GM23338 (cell line): ENCODE measurements around the gene MLNR. TPM values are rescaled to one million over a fixed set of nuclear protein-coding genes. Genes with fewer than 3 reads are reported as not detected.

Experiments used
- ATAC-seq: fragments of 200-7000 bp; cut with Tn5 transposase; 3 replicates; pipeline ENCODE4 v1.9.1; 2020
- DNase-seq: peaks from one replicate; pipeline ENCODE4 v3.0.0-alpha.2; 2015; ENCODE audit warnings: low spot score
- H2AFZ ChIP-seq: fragments of 200-600 bp; sonication (generic); 2 replicates; pipeline ENCODE4 v1.8.0; 2016; ENCODE audit warnings: antibody characterized with exemption, mild to moderate bottlenecking, moderate library complexity
- H3F3A ChIP-seq: fragments of 200-600 bp; sonication (generic); replicated peaks from 2 replicates; pipeline ENCODE4 v1.8.0; 2017; ENCODE audit warnings: antibody characterized with exemption, mixed run types, low read depth
- H3K27ac ChIP-seq: fragments of 200-600 bp; sonication (generic); 2 replicates; pipeline ENCODE4 v1.6.1; 2016; ENCODE audit warnings: low read depth
- H3K27me3 ChIP-seq: fragments of 200-600 bp; sonication (generic); 2 replicates; pipeline ENCODE4 v1.8.0; 2016; ENCODE audit warnings: mild to moderate bottlenecking, mixed run types, moderate library complexity; ENCODE audit not compliant: insufficient read depth
- H3K36me3 ChIP-seq: fragments of 200-600 bp; sonication (generic); 2 replicates; pipeline ENCODE4 v1.8.0; 2016; ENCODE audit warnings: mild to moderate bottlenecking; ENCODE audit not compliant: insufficient read depth
- H3K4me1 ChIP-seq: fragments of 200-600 bp; sonication (generic); 2 replicates; pipeline ENCODE4 v1.8.0; 2016; ENCODE audit warnings: mild to moderate bottlenecking, moderate library complexity; ENCODE audit not compliant: insufficient read depth
- H3K4me2 ChIP-seq: fragments of 200-600 bp; sonication (generic); 2 replicates; pipeline ENCODE4 v1.7.1; 2017; ENCODE audit warnings: mixed run types
- H3K4me3 ChIP-seq: fragments of 200-600 bp; sonication (generic); 2 replicates; pipeline ENCODE4 v1.6.1; 2016; ENCODE audit warnings: mixed run types
- H3K79me2 ChIP-seq: fragments of 200-600 bp; sonication (generic); replicated peaks from 2 replicates; pipeline ENCODE4 v1.8.0; 2017; ENCODE audit warnings: mild to moderate bottlenecking; ENCODE audit not compliant: insufficient read depth
- H3K9me2 ChIP-seq: fragments of 200-600 bp; sonication (generic); 2 replicates; pipeline ENCODE4 v1.8.0; 2017; ENCODE audit not compliant: insufficient read depth
- H4K20me1 ChIP-seq: fragments of 200-600 bp; sonication (generic); replicated peaks from 2 replicates; pipeline ENCODE4 v1.8.0; 2017; ENCODE audit warnings: mild to moderate bottlenecking; ENCODE audit not compliant: insufficient read depth
- H3K27ac Mint-ChIP-seq: 2 replicates; pipeline ENCODE4 v1.8.0; 2020; ENCODE audit warnings: inconsistent platforms, mild to moderate bottlenecking, moderate library complexity, mixed read lengths
- H3K27me3 Mint-ChIP-seq: 3 replicates; pipeline ENCODE4 v1.8.0; 2022; ENCODE audit warnings: low read depth, mild to moderate bottlenecking, moderate library complexity, mixed read lengths, inconsistent platforms; ENCODE audit not compliant: insufficient read depth, poor library complexity
- H3K36me3 Mint-ChIP-seq: 3 replicates; pipeline ENCODE4 v1.8.0; 2021; ENCODE audit warnings: low read depth, mild to moderate bottlenecking, inconsistent platforms, moderate library complexity, mixed read lengths
- H3K4me1 Mint-ChIP-seq: 3 replicates; pipeline ENCODE4 v1.8.0; 2020; ENCODE audit warnings: mild to moderate bottlenecking, inconsistent platforms, mixed read lengths
- H3K4me3 Mint-ChIP-seq: 3 replicates; pipeline ENCODE4 v1.8.0; 2021; ENCODE audit warnings: moderate library complexity, mild to moderate bottlenecking, inconsistent platforms, mixed read lengths
- H3K9me3 Mint-ChIP-seq: 3 replicates; pipeline ENCODE4 v1.8.0; 2020; ENCODE audit warnings: moderate library complexity, mild to moderate bottlenecking, inconsistent platforms, mixed read lengths
- CREB1 ChIP-seq: fragments of 250-450 bp; sonication (Bioruptor Pico); IDR thresholded peaks from 2 replicates; pipeline ENCODE4 v1.5.0; 2020; ENCODE audit warnings: low read depth, mild to moderate bottlenecking, moderate library complexity
- CTCF ChIP-seq, 2 experiments: fragments of 200-600 bp in 1 of 2; sonication (generic) in 1 of 2; conservative IDR thresholded peaks; 2 replicates each; pipeline versions ENCODE4 v1.5.1 to v1.6.1; 2016 to 2017; ENCODE audit warnings: antibody characterized with exemption in 2 of 2, low read depth in 2 of 2, mild to moderate bottlenecking in 2 of 2, moderate library complexity in 1 of 2
- ETS1 ChIP-seq: IDR thresholded peaks from 2 replicates; pipeline ENCODE4 v1.6.1; 2016; ENCODE audit warnings: antibody characterized with exemption
- EZH2 ChIP-seq: fragments of 200-600 bp; sonication (generic); IDR thresholded peaks from one replicate; pipeline ENCODE4 v1.8.0; 2017; ENCODE audit warnings: antibody characterized with exemption, mild to moderate bottlenecking, low read depth; ENCODE audit not compliant: unreplicated experiment
- EZH2phosphoT487 ChIP-seq: fragments of 200-600 bp; sonication (generic); IDR thresholded peaks from one replicate; pipeline ENCODE4 v1.8.1; 2018; ENCODE audit warnings: antibody characterized with exemption; ENCODE audit not compliant: unreplicated experiment
- JUNB ChIP-seq: IDR thresholded peaks from one replicate; pipeline ENCODE4 v1.6.1; 2016; ENCODE audit warnings: antibody characterized with exemption; ENCODE audit not compliant: unreplicated experiment
- NANOG ChIP-seq: IDR thresholded peaks from 2 replicates; pipeline ENCODE4 v1.6.1; 2016; ENCODE audit warnings: antibody characterized with exemption, borderline replicate concordance
- POLR2AphosphoS5 ChIP-seq: IDR thresholded peaks from 2 replicates; pipeline ENCODE4 v1.6.1; 2016; ENCODE audit warnings: antibody characterized with exemption, low read depth
- REST ChIP-seq: IDR thresholded peaks from one replicate; pipeline ENCODE4 v1.6.1; 2018; ENCODE audit warnings: antibody characterized with exemption; ENCODE audit not compliant: unreplicated experiment
- STAT1 ChIP-seq: IDR thresholded peaks from one replicate; pipeline ENCODE4 v1.6.1; 2016; ENCODE audit warnings: antibody characterized with exemption; ENCODE audit not compliant: unreplicated experiment
- ZNF114 ChIP-seq: fragments of 250-450 bp; sonication (Bioruptor Pico); IDR thresholded peaks from 2 replicates; pipeline ENCODE4 v1.5.0; 2020; ENCODE audit warnings: mild to moderate bottlenecking, moderate library complexity
- ZNF331 ChIP-seq: fragments of 250-450 bp; sonication (Bioruptor Pico); IDR thresholded peaks from 2 replicates; pipeline ENCODE4 v1.5.0; 2020; ENCODE audit warnings: low read depth, mild to moderate bottlenecking, moderate library complexity
- ZNF462 ChIP-seq: fragments of 250-450 bp; sonication (Bioruptor Pico); IDR thresholded peaks from 2 replicates; pipeline ENCODE4 v1.5.0; 2020; ENCODE audit warnings: mild to moderate bottlenecking, moderate library complexity
- polyA plus RNA-seq: library from polyadenylated mRNA; unstranded; fragments of >200 nt; fragmentation: Nextera tagmentation; extraction: Ambion mirVana; gene quantifications from 2 replicates; pipeline ENCODE4 v1.2.1, GENCODE V29; 2016
- total RNA-seq: library from RNA; depleted of rRNA; stranded (reverse); fragments of >200 nt; shearing (Covaris generic); gene quantifications from 2 replicates; pipeline ENCODE4 v1.2.3, GENCODE V29; 2014

The MLNR gene
- total and polyA plus RNA-seq, 2 experiments from 2014 or later: 0.17 TPM; not detected in 1

- Mint-ChIP-seq H3K4me3 (no peak overlapping the region), H3K27me3 (peaks cover 2% of the 10 kb centered on the region), H3K4me1 (no peaks in the 10 kb centered on the region), H3K36me3 (peaks cover 26% of the 10 kb centered on the region), H3K27ac (no peak overlapping the region), H3K9me3 (no peaks in the 10 kb centered on the region)
- TF ChIP-seq JUNB (no peak), EZH2 (no peak), EZH2phosphoT487 (no peak), POLR2AphosphoS5 (no peak), CTCF (conservative IDR thresholded peaks at IDR 0.05; ENCODE audit: low read depth in 2 of 2) (no peak), ETS1 (no peak), ZNF462 (CRISPR knock-in tag) (no peak), NANOG (no peak), ZNF114 (CRISPR knock-in tag) (no peak), ZNF331 (CRISPR knock-in tag) (no peak), STAT1 (no peak), CREB1 (no peak), REST (no peak)
- Histone ChIP-seq H3F3A (no peaks in the 10 kb centered on the region), H3K4me3 (no peak overlapping the region), H4K20me1 (0 out of 2 replicates have a peak, but pooled peaks cover 5% of the 10 kb centered on the region), H3K9me2 (0 out of 2 replicates have a peak, but pooled peaks cover under 1% of the 10 kb centered on the region), H3K36me3 (peaks cover 32% of the 10 kb centered on the region; the same call in 1 of the 2 replicates), H3K27ac (no peak overlapping the region), H3K4me1 (no peaks in the 10 kb centered on the region), H2AFZ (no peak overlapping the region), H3K4me2 (no peak overlapping the region), H3K79me2 (no peaks in the 10 kb centered on the region), H3K27me3 (no peaks in the 10 kb centered on the region)
- ATAC-seq: no peak
- no peak for DNase-seq
These were observed 13.5 kb upstream of the MLNR start for GRCh38 chr13:49206641-49207040.
